ENCODE data around the gene PARP8.

The PARP8 gene

DNA sequence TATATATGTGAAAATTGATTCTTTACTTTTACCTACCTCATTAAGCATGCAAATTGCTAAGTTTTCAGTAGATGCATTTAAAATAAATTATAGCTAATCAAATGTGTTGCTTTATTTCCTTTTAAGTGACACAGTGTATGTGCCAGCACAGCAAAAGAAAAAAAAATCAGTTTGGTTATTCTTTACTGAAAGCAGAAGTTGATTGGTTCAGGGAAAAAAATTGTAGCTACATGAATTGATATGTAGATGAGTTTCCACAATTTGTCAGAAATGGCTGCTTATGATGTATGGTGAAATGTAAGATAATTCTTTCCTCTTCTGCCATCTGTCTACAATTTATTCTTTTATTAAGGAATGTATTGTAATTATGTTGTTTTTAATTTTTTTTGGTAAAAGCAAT is 57.8 kb downstream of the PARP8 start:
- DNase-seq (ENCODE audit: low read depth in 1 of 2, low spot score in 1 of 2) = no peak

DNA sequence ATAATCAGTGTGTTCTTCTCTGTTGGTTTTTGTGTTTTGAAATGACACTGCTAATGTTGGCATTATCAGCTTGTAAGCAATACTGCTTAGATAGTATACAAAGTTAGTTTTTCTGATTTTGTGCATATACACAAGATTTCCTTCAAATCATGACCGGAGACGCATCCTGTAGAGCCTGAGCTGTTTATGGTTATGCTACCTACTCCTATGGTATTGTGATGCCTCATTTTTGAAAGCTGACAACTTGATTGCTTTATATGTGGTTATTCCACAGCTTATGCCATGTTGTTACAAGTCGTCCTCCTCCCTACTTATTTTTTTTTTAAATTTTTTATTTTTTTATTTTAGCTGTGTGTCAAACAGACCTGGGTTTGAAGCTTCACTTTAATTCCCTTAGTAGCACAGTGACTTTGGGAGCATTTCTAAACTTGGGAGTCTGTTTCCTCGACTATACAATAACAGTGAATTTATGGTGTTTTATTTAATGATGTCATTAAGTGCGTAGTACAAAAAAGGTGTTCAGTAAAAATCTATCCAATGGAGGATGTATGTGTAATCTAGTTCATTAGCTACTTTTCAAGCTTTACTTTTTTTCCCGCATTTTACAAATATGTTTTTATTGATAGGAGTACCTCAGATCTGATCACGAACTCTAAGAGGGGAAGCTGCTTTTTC is 59.5 kb downstream of the PARP8 start:
- DNase-seq (ENCODE audit: low read depth in 1 of 2, low spot score in 1 of 2) = no peak

DNA sequence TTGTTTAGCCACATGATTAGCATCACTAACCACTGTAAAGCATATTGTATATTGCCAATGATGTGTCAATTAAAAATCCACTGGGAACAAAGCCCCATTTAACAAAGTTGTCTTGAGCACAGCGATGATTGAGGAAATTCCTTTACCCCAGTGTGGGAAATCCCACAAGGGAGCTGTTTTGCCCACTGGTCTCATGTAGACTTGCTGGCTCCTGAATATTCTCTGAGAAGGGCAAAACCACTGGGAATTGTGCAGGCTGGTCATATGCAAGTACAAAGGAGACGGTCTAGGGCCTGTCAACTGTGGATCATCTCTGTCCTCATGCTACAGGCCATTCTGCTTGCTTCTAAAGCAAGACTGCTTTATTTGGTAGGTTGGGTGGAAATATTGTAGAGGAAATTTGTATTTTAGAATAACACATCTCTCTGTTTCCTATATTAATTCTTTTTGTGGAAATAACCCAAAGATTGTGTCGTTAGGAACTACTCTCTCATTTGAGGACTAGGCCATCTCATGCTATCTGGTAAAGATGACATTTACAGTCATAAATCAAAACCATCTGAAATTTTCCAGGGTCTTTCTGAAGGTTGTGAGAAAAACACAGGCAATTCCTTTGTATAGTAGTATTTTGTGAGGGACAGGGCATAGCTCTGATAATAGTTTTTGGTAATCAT is 60.2 kb downstream of the PARP8 start:
- DNase-seq (ENCODE audit: low read depth in 1 of 2, low spot score in 1 of 2) = no peak

DNA sequence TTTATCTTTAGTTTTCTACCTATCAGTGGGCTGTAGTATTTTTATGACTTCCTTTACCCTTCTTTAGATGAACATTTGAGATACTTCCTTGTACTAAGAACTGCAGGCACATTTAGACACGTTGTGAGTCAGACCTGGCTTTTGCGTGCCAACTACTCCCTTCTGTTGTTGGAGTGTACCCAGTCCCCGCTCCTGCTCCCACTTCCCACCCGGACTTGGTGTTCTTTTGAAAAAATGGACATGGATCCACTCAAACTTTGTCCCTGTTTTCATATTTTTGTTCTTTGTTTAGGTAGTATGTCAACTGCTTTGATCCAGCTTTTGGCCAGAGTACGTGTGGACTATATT is 60.7 kb downstream of the PARP8 start:
- DNase-seq (ENCODE audit: low read depth in 1 of 2, low spot score in 1 of 2) = no peak

DNA sequence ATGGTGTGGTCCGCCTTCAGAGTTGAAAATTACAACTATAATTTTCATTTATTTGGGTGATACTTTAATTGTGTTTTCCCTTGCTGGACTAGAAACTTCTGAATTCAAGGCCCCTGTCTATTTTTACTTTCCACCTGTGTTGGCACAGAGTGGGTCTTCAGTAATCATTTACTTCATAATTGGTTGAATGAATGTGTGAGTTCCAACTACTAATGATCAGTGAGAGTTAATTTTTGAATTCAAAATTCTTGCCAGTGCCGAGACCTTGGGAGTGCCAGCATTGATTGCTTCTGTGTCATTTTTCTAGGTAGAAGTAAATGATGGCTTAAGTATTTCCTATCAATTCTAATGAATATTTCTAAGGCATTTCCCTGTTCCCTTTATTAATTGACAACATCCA is 61.4 kb downstream of the PARP8 start:
- no peak for DNase-seq (ENCODE audit: low read depth in 1 of 2, low spot score in 1 of 2)

DNA sequence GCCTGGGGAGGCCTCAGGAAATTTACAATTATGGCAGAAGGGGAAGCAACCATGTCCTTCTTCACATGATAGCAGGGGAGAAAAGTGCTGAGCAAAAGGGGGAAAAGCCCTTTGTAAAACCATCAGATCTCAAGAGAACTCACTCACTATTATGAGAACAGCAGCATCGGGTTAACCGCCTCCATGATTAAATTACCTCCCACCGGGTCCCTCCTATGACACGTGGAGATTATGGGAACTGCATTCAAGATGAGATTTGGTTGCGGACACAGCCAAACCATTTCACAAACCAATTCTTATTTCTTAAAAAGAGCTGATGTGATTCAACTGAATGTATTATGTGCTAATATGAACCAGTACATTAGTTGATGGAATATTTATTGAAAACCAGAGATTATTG is 63.9 kb downstream of the PARP8 start:
- DNase-seq (ENCODE audit: low read depth in 1 of 2, low spot score in 1 of 2) = no peak

DNA sequence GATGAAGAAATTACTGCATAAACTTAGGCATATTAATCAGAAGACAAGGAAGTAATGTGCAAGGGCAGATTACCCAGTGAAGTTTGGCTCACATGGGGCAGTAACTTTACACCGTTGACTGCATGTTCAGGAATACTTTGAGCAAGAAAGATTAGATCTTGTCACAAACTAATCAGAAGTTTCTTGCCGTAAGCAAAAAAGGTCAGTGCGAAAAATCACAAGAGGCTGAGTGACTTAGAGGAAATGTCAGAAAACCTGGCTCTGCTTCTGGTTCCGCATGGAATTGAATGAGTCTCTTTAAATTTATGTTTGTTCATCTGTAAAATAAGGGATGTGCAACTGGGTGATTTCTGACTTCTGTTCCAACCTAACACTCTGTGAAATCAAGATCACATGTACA is 64.4 kb downstream of the PARP8 start:
- DNase-seq (ENCODE audit: low read depth in 1 of 2, low spot score in 1 of 2) = no peak

DNA sequence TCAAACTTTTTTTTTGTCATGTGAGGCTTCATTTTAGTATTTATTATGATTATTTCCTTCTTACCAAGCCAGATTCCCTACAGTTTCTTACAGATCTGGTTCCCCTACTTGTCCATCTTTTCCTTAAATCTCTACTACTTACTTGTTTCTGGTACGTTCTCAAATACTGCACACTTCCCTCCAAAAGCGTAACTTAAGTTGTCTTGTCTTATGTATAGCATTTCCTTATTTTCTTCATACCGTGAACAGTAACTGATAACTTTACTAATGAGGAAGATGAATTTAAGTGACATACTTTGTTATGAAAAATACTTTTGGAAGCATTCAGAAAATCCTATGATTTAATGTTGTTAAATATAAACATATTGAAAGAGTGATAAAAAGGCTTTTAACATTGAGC is 67.3 kb downstream of the PARP8 start:
- DNase-seq (ENCODE audit: low read depth in 1 of 2, low spot score in 1 of 2) = no peak

DNA sequence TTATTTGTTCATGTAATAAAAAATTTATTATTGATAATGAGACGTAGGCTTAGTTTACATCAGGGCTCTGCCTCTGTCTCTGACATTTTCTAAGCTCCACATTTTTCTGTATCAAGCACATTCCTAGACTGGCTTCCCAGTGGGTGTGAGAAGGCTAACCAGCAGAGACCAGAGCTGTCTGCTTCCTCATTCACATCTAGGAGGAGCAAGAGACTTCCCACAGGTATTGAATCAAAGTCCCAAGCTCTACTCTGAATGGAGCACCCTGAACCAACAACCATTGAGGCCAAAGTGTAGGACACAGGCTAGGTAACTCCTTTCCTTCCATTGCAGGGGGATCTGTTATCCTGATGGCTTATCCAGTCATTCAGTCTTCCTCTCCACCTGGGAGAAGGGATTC is 72.4 kb downstream of the PARP8 start:
- no peak for DNase-seq (ENCODE audit: low read depth in 1 of 2, low spot score in 1 of 2)

DNA sequence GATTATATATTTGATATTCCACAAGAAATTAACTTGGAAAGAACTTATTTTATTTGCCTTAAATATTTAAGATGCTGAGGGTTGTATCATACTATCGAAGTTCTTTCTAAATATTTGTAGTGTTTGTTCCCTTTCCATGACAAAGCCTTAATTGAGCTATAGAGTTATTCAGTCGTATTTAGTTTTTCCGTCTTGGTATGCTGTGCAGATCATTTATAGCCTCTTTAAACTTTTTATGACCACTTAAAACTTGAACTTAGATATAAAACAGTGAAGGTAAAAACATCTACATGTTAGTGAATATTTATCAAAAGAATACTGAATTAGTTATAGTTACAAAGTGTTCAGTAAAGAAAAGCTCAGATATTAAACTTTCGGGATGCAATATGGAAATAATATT is 74.4 kb downstream of the PARP8 start:
- no peak for DNase-seq (ENCODE audit: low read depth in 1 of 2, low spot score in 1 of 2)

DNA sequence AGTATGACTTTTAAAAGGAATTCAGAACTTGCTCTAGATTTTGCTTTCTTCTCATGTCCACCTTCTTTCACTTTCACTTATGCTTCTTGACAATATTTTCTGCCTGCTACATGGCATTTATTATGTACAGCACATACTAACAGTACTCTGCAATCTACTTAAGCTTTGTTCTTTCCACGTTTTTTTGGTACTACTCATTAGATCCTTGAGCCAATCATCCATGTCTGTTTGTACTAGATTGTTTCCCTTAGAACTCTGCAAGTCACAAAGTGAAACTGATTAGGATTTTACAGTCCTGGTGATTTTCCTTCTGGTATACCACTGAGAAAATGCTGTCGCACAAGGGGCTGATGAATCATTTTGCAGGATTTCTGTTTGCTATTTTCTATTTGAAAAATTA is 78.3 kb downstream of the PARP8 start:
- DNase-seq (ENCODE audit: low read depth in 1 of 2, low spot score in 1 of 2) = no peak

DNA sequence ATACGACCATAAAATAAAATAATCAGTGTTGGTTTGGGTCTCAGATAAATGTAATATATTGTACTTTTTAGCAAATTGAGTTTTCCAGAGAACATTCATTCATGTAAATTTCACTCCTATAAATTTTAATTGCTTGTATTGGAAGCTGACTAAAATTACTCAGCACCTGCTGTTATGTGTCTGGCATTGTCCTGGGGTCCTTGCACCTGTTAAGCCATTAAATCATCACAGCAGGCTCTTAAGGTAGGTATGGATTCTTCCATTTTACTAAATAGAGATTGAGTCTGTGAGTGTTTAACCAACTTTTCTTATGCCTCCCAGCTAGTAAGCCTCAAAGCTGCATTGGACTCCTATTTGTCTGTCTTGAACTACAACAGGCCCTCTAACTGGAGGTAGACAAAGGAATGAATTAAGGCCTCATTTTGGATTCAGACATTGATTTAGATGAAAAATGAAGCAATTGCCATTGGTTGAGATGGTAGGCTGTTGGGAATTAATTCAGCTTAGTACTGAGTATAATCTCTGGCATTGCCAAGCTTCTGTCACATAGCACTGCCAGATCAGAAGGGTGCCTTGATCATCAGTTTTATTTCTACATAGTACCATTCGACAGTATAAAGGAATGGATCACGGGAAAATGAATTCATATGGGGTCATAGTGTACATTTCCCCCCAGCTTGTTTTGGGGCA is 78.9 kb downstream of the PARP8 start:
- no peak for DNase-seq (ENCODE audit: low read depth in 1 of 2, low spot score in 1 of 2)

DNA sequence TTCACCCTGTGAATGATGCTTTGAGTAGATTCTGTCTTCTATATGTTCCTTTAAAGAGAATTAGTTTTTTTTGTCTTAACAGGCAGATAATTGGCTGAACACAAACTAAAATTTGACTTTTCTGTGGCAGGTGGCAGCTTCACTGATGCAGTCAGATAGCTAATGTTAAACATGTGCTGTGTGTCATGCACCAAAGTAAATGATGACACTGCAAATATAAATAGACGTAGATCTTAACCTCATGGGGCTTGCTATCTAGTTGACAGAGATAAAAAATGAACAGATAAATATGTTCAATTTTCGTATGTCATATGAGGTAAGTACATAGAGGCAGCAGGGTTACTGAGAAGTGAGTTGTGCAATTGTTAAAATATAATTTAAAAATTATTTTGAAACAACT is 82.7 kb downstream of the PARP8 start:
- no peak for DNase-seq (ENCODE audit: low read depth in 1 of 2, low spot score in 1 of 2)

DNA sequence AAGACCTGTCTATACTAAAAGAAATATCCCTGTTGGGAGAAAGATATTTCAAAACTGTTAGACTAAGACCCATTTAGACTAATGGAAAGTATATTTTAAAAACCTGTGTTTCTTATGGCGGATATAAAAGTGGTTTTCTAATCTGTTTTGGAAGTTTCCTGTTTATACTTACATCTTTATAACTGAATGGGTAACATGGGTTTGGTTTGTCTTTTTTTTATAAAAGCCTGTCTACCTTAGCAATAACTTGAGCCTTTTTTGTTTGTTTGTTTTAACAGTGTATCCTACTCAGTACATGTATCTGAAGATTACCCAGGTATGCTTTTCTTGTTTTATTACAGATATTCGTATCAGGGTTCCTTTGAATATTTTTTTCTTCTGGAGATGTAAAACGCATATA is 83.4 kb downstream of the PARP8 start:
- DNase-seq (ENCODE audit: low read depth in 1 of 2, low spot score in 1 of 2) = no peak

DNA sequence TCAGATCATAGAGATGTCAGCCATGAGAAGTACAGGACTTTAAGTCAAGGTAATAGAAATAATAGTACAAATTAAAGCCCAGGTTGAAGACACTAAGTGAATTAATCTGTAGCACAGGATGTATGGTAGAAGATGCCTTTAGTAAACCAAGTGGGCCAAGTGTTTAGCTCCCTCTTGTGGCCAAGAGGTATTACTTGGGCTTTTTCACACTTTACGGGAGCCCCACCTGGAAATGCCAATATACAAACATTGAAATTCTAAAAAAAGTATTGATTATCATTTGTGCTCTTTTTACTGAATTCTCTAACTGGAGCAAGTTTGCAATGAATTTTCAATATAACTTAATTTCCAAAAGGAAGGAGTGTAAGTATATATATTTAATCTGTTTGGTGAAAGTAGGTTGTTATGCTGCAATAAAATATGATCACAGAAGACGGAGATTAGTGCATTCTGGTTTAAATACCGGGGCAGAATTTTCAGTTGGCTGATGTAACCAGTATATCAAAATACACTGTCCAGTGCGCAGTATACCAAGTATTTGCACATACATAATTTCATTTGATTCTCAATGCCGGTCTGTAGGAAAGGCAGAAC is 84.7 kb downstream of the PARP8 start:
- peak in 1 of 2 donors; percentile 47 for DNase-seq (ENCODE audit: low read depth in 1 of 2, low spot score in 1 of 2)

DNA sequence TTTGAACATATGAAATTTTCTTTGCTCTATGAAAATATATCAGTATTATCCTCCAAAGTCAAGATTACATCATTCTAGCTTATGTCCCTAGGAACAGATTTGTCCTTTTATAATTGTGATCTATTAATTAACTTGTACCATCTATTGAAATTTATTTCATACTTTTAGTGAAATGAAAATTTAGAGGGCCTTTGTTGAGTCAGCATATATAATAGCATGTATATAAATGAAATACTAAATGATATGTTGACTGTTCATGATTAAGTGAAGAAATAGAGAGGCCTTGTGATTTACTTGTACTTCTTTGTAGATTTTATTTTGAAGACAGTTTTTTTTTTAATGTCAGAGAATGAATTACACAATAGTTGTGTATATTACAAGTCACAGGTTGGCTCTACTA is 86.4 kb downstream of the PARP8 start:
- no peak for DNase-seq (ENCODE audit: low read depth in 1 of 2, low spot score in 1 of 2)

DNA sequence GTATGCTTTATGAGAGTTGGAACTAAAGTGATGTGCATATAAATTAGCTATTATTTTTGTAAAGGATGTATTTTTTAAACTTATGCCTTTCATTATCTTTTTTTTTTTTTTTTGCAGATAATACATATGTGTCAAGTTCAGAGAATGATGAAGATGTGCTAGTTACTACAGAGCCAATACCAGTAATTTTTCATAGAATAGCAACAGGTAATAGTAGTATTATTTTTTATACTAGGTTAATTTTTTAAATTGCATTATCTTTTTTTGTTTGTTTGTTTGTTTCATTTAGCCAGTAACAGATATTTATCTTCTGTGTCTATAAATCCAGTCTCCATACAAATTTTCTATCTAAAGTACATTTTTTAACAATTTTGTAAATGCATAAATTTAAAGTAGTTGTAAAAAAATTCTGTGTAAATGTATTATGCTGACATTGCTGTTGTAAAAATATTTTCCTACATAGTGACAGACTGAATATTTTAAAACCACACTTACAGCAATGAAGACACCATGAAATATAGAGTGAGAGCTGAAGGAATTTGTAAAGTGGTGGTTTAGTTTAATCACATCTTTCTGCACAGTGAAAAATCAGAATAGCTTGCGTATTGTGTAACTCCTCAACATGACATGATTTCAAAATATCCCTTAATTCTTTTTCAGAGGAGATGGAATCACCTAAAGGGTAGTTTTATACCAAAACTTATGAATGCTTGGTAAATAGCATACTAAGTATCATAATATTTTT is 93.3 kb downstream of the PARP8 start:
- DNase-seq (ENCODE audit: low read depth in 1 of 2, low spot score in 1 of 2) = no peak

DNA sequence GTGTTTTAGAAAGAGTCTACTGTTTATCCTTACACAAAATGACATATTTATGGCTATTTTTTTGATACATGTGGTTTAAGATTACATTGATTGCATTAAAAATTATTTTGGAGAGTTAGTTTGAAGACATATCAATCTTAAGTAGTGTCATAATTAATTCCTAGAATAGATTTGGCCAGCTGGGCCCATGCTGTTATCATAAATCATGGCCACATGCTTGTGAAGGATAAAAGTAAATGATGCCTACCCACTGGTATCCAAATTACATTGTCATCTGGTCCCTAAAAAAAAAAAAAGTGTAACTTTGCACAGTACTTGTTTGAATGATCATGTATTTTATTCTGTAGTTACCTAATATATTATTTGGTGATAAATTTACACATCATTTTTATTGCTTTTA is 96.9 kb downstream of the PARP8 start:
- DNase-seq (ENCODE audit: low read depth in 1 of 2, low spot score in 1 of 2) = no peak

DNA sequence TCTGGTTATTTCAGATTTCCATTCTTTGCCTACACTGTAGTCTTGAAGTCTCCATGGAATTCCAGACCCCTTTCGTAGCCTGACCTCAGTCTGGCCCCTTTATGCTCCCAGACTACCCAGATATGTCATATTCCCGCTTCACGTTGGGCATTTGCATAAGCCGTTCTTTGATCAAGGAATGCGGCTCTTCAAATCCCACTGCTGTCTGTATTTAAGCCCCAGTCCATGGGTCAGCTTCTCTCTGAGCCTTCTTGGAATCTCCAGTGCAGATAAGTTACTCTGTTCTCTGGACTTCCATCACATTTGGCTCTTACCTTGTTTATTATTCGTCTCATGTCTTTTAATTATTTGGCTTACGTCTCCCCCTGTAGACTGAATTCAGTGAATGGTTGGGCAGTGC is 97.4 kb downstream of the PARP8 start:
- DNase-seq (ENCODE audit: low read depth in 1 of 2, low spot score in 1 of 2) = no peak

DNA sequence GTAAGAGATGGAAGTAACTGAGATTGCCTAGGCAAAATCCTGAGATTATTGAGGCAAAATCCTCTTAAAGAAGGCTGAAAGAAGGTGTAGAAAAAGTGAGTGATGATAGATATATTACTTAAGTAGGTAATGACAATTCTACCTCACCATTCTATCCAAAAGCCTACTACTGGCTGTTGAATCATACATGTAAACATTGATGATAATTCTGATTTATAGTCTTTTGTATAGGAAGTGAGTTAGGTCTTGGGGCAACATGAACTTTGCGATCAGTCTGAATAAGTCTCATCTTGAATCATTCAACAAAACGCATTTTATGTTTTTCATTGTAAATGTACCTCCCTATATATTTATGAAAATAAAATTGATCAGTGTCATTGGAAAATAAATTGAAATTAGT is 99.6 kb downstream of the PARP8 start:
- DNase-seq (ENCODE audit: low read depth in 1 of 2, low spot score in 1 of 2) = no peak

DNA sequence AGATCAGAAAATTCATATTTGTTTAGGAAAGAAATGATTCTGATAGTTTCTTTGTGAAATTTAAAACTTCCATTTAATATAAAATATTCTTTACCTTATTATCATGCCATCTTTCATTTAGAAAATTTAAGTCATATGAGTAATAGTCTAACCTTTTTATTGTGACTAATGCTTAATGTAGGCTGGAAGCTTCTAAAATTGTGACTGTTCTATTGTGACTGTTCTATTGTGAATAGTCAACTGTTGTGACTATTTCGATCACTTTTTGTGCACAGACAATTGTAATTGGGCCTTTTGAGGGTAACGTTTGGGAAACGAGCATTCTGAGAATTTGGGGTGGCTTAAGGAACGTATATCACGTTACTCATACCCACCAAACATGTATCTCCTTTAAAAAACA is 100.0 kb downstream of the PARP8 start:
- DNase-seq (ENCODE audit: low read depth in 1 of 2, low spot score in 1 of 2) = no peak

DNA sequence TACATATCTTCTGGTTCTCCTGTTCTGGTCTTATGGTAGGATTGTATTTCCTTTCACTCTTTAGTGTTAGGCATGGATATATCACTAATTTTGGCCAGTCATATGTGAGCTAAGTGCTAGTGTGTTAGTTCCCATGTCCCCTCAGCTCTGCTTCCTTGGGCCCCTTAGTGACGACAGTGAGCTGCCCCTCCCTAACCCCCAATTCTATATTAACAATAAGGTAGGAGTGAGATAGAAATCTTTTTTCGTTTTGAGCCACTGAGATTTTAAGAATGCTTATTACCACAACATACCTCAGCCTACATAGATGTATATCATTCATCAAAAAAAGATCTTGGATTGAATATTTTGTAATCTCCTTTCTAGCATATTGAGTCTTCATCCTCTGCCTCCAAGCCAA is 100.5 kb downstream of the PARP8 start:
- no peak for DNase-seq (ENCODE audit: low read depth in 1 of 2, low spot score in 1 of 2)

Measured in activated CD4-positive, alpha-beta T cell treated with anti-CD3 and anti-CD28 coated beads, Interleukin-2, amount 50 U/mL, for 24 hours (primary cell).